NCI-H2081 treated with DMSO at 0.1 percent for 48 hours (cell line): ENCODE measurements around the gene HTR3C.

Experiments used
- DNase-seq: peaks from one replicate; lab custom pipeline; 2025; lab: John Stamatoyannopoulos, UW

The HTR3C gene

GRCh38 chr3:184092199-184092598 is 39.4 kb downstream of the HTR3C start:
- DNase-seq, result no peak

- no peak for DNase-seq
These were observed 44.0 kb downstream of the HTR3C start, which contains the start of gene HTR3E for GRCh38 chr3:184096811-184097383. Gene HTR3E (plus strand): TSS chr3:184097064. CDS start chr3:184097530, 466 bp downstream.

- no peak for DNase-seq
These were observed 44.7 kb downstream of the HTR3C start for GRCh38 chr3:184097556-184097955.

GRCh38 chr3:184099806-184100686 is 47.2 kb downstream of the HTR3C start:
- DNase-seq, result no peak
